Measurements from ENCODE around the gene CRYBG3. TPM values are rescaled to one million over a fixed set of nuclear protein-coding genes. Genes with fewer than 3 reads are reported as not detected.

CRYBG3 gene
- total and polyA plus RNA-seq, 2 of the 13 experiments (the other 11 are each of a cell fraction or from before 2014, with no cell fraction given) = 3.8 to 15.9 TPM

DNA sequence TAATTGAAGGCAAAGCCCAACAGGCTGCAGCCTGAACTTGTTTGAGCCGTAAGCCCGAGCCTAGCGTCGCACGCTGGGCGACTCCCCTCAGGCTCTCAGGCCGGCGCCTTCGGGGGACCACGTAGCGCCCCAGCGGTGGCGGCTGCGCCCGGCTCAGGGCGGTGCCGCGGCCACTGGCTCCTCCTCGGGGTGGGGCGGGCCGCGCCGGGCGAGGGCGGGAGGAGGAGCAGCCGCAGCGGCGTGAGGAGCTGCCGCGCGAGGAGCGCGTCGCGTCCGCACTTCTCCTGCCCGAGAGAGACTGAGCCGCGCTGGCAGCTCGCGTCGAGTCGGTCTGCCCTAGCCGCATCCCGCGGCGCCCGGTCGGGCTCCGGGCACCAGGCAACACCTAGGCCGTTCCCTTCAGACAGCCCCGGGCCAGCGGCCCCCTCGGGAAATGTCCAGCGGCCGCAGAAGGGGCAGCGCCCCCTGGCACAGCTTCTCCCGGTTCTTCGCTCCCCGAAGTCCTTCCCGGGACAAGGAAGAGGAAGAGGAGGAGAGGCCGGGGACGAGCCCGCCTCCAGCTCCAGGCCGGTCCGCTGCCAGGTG lies at the start of gene CRYBG3 (continued):
- TF ChIP-seq, protein P1, sequence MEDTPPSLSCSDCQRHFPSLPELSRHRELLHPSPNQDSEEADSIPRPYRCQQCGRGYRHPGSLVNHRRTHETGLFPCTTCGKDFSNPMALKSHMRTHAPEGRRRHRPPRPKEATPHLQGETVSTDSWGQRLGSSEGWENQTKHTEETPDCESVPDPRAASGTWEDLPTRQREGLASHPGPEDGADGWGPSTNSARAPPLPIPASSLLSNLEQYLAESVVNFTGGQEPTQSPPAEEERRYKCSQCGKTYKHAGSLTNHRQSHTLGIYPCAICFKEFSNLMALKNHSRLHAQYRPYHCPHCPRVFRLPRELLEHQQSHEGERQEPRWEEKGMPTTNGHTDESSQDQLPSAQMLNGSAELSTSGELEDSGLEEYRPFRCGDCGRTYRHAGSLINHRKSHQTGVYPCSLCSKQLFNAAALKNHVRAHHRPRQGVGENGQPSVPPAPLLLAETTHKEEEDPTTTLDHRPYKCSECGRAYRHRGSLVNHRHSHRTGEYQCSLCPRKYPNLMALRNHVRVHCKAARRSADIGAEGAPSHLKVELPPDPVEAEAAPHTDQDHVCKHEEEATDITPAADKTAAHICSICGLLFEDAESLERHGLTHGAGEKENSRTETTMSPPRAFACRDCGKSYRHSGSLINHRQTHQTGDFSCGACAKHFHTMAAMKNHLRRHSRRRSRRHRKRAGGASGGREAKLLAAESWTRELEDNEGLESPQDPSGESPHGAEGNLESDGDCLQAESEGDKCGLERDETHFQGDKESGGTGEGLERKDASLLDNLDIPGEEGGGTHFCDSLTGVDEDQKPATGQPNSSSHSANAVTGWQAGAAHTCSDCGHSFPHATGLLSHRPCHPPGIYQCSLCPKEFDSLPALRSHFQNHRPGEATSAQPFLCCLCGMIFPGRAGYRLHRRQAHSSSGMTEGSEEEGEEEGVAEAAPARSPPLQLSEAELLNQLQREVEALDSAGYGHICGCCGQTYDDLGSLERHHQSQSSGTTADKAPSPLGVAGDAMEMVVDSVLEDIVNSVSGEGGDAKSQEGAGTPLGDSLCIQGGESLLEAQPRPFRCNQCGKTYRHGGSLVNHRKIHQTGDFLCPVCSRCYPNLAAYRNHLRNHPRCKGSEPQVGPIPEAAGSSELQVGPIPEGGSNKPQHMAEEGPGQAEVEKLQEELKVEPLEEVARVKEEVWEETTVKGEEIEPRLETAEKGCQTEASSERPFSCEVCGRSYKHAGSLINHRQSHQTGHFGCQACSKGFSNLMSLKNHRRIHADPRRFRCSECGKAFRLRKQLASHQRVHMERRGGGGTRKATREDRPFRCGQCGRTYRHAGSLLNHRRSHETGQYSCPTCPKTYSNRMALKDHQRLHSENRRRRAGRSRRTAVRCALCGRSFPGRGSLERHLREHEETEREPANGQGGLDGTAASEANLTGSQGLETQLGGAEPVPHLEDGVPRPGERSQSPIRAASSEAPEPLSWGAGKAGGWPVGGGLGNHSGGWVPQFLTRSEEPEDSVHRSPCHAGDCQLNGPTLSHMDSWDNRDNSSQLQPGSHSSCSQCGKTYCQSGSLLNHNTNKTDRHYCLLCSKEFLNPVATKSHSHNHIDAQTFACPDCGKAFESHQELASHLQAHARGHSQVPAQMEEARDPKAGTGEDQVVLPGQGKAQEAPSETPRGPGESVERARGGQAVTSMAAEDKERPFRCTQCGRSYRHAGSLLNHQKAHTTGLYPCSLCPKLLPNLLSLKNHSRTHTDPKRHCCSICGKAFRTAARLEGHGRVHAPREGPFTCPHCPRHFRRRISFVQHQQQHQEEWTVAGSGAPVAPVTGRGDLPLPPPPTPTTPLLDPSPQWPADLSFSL (CRISPR knock-in tag; IDR thresholded peaks at IDR 0.05) = no peak
- TF ChIP-seq ZNF614 (CRISPR knock-in tag; IDR thresholded peaks at IDR 0.05; ENCODE audit: borderline replicate concordance) (no peak), CC2D1A (CRISPR knock-in tag; IDR thresholded peaks at IDR 0.05) (no peak), ZNF564 (CRISPR knock-in tag; IDR thresholded peaks at IDR 0.05) (peak; percentile 81; the same call in 1 of the 2 replicates), RBAK (CRISPR knock-in tag; IDR thresholded peaks at IDR 0.05) (no peak), SNAI1 (CRISPR knock-in tag; IDR thresholded peaks at IDR 0.05; ENCODE audit: borderline replicate concordance) (0 out of 2 replicates have a peak, but pooled peaks have one; percentile 32), ZBTB40 (IDR thresholded peaks at IDR 0.05) (no peak), ZBTB40 (CRISPR knock-in tag; IDR thresholded peaks at IDR 0.05) (peak; percentile 49; the same call in 1 of the 2 replicates), ZNF883 (CRISPR knock-in tag; IDR thresholded peaks at IDR 0.05; ENCODE audit: not compliant biosample characterization) (no peak), NFYC (CRISPR knock-in tag; IDR thresholded peaks at IDR 0.05) (no peak)
- TF ChIP-seq, protein P2, sequence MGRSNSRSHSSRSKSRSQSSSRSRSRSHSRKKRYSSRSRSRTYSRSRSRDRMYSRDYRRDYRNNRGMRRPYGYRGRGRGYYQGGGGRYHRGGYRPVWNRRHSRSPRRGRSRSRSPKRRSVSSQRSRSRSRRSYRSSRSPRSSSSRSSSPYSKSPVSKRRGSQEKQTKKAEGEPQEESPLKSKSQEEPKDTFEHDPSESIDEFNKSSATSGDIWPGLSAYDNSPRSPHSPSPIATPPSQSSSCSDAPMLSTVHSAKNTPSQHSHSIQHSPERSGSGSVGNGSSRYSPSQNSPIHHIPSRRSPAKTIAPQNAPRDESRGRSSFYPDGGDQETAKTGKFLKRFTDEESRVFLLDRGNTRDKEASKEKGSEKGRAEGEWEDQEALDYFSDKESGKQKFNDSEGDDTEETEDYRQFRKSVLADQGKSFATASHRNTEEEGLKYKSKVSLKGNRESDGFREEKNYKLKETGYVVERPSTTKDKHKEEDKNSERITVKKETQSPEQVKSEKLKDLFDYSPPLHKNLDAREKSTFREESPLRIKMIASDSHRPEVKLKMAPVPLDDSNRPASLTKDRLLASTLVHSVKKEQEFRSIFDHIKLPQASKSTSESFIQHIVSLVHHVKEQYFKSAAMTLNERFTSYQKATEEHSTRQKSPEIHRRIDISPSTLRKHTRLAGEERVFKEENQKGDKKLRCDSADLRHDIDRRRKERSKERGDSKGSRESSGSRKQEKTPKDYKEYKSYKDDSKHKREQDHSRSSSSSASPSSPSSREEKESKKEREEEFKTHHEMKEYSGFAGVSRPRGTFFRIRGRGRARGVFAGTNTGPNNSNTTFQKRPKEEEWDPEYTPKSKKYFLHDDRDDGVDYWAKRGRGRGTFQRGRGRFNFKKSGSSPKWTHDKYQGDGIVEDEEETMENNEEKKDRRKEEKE (IDR thresholded peaks at IDR 0.05) = no peak
